Activated CD4-positive, alpha-beta T cell treated with anti-CD3 and anti-CD28 coated beads for 36 hours (primary cell): ENCODE data around the gene FBXO44. TPM values are rescaled to one million over a fixed set of nuclear protein-coding genes. Genes with fewer than 3 reads are reported as not detected.

Source experiments
- ATAC-seq: fragments of 200-7000 bp; cut with Tn5 transposase; one replicate; pipeline ENCODE4 v1.10.0; 2021; ENCODE audit warnings: mild to moderate bottlenecking, moderate library complexity
- CTCF ChIA-PET: fragments of 350-600 bp; sonication (Branson Sonifier 250); formaldehyde crosslinking; loops from one replicate; lab custom pipeline; 2021; ENCODE audit warnings: antibody characterized with exemption; lab: Charles Lee
- POLR2A ChIA-PET: fragments of 350-600 bp; sonication (Branson Sonifier 250); formaldehyde crosslinking; loops from one replicate; lab custom pipeline; 2021; ENCODE audit warnings: antibody characterized with exemption, inconsistent platforms; lab: Charles Lee
- DNase-seq: peaks from one replicate; pipeline ENCODE4 v3.0.0-alpha.2; 2020
- H3K27ac Mint-ChIP-seq: one replicate; pipeline ENCODE4 v1.8.0; 2021; ENCODE audit warnings: mixed read lengths
- H3K27me3 Mint-ChIP-seq: one replicate; pipeline ENCODE4 v1.8.0; 2021; ENCODE audit warnings: mixed read lengths
- H3K36me3 Mint-ChIP-seq: one replicate; pipeline ENCODE4 v1.8.0; 2021; ENCODE audit warnings: low read depth, mixed read lengths
- H3K4me1 Mint-ChIP-seq: one replicate; pipeline ENCODE4 v1.8.0; 2021; ENCODE audit warnings: mixed read lengths
- H3K4me3 Mint-ChIP-seq: one replicate; pipeline ENCODE4 v1.8.0; 2021; ENCODE audit warnings: mild to moderate bottlenecking, moderate library complexity, mixed read lengths
- H3K9me3 Mint-ChIP-seq: one replicate; pipeline ENCODE4 v1.8.0; 2021; ENCODE audit warnings: low read depth, mixed read lengths
- intact Hi-C, 2 experiments: fragments of 100-400 bp; cut with DNase I in 1 of 2; cut with micrococcal nuclease in 1 of 2; formaldehyde crosslinking; loops; one replicate each; pipeline versions ENCODE4 v1.14.2 to v1.15.1; 2022 to 2024; cut with DNase I, micrococcal nuclease
- total RNA-seq, 2 experiments: library from RNA; stranded (reverse); gene quantifications; one replicate each; pipeline ENCODE4 v1.2.3, GENCODE V29; 2021

The FBXO44 gene
- total RNA-seq, 2 experiments from 2014 or later: 20.2 to 21.8 TPM

DNA sequence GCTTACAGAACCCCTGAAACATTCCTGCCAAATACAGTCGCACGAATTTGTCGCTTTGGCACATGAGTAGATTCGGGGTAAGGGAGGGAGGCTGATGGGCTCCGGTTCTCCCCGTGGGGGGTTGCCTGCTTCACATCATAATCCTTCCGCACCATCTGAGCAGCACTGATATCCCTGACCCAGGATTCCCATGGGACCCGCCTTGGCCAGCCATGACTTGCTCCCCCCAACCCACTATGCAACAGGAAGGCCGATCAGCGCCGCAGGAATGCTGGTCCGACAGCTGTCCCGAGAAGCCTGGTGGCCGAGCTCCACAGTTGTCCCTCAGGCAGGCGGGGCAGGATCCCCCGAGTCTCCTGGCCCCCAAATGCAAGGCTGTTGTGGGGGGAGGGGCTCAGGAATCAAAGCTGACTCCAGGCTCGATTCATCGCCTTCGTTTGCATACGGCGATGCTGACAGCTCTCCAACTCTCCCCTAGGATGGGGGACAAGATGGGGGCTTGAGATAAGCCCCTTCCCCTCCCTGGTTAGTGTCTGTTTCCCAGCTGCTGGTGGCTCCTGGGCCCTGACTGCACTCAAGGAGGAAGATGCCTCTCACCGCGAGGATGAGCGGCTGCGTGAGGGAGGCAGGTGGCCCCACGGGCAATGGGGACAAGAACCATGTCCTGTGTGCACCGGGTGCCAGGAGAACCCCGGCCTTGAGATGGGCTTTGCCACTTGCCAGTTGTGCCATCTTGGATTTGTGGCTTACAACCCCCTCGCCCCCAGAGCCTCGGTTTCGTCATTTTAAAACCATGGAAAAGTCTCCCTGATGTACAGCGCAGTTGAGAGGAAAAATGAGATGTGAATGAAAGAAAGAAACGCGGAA is 46.2 kb downstream of the FBXO44 start:
- ChIA-PET POLR2A (no interaction called here), CTCF (interaction anchor here (0.7 to 1.7 kb wide), 3 partner anchors 10 to 404 kb away, joined by 3 to 5 read pairs (median 4); no protein-coding TSS in a partner anchor)
- Mint-ChIP-seq H3K4me3 (no peak overlapping the region), H3K9me3 (no peaks in the 10 kb centered on the region), H3K27ac (no peak overlapping the region), H3K4me1 (peaks cover 7% of the 10 kb centered on the region), H3K36me3 (no peaks in the 10 kb centered on the region), H3K27me3 (peaks cover 9% of the 10 kb centered on the region)
- no peak for DNase-seq
- ATAC-seq: no peak
- intact Hi-C loops: no loop called here

DNA sequence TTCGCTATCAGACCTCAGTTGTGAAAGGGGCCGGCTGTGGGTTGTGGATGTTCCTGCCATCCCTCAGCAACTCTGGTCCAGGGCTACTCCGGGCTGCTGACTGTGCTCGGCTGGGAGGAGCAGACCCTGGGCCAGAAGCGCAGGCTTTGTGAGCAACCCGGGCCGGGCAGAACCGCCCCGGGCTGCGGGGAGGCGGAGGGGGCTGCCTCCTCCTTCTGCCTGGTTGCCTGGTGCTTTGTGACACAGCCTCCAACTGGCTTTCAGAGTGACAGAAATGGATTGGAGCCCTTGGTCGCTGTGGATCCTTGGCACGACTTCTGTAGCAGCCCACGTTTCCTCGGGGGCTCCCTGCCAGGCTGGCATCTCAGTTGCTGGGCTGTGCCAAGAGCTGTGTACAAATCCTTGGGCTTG is 46.9 kb downstream of the FBXO44 start:
- Mint-ChIP-seq H3K9me3 (no peaks in the 10 kb centered on the region), H3K27ac (no peak overlapping the region), H3K27me3 (peaks cover 9% of the 10 kb centered on the region), H3K36me3 (no peaks in the 10 kb centered on the region), H3K4me1 (peaks cover 7% of the 10 kb centered on the region), H3K4me3 (no peak overlapping the region)
- DNase-seq (no peak), ATAC-seq (no peak)
- ChIA-PET POLR2A (no interaction called here), CTCF (interaction anchor here (0.6 to 1.7 kb wide), 3 partner anchors 9 to 510 kb away, joined by 3 to 5 read pairs (median 4); no protein-coding TSS in a partner anchor)
- intact Hi-C loops: no loop called here

DNA sequence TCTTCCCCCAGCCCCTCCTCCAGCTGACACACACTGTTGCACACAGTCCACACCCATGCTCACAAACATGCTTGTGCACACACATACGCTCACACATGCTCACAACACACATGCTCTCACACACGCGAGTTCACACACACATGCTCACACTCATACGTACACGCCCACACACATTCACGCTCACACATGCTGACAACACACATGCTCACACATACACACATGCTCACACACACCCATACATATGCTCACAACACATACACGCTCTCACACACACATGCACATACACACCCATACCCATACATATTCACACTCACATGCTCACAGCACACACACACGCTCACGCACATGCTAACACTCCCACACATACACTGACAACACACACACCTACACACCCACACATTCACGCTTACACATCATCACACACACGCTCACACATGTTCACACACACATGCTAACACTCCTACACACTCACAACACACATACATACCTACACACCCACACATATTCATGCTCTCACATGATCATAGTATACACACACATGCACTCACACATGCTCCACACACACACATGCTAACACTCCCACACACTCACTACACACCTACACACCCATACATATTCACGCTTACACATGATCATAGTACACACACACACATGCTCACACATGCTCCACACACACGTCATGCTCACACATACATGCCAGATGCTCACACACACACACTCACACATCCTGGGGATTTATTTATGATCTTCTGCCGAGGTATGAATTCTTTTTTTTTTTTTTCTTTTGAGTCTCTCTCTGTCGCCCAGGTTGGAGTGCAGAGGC is 47.5 kb downstream of the FBXO44 start:
- no peaks in the 10 kb centered on the region for H3K36me3 Mint-ChIP-seq
- ChIA-PET POLR2A (no interaction called here), CTCF (interaction anchor here (0.6 kb wide), 1 partner anchor 510 kb away, joined by 3 read pairs; no protein-coding TSS in a partner anchor)
- DNase-seq (no peak), ATAC-seq (no peak)
- H3K27me3 Mint-ChIP-seq: peaks cover 9% of the 10 kb centered on the region
- no peak overlapping the region for H3K4me3 Mint-ChIP-seq
- no peak overlapping the region for H3K27ac Mint-ChIP-seq
- H3K9me3 Mint-ChIP-seq: no peaks in the 10 kb centered on the region
- intact Hi-C loops: no loop called here
- peaks cover 7% of the 10 kb centered on the region for H3K4me1 Mint-ChIP-seq

DNA sequence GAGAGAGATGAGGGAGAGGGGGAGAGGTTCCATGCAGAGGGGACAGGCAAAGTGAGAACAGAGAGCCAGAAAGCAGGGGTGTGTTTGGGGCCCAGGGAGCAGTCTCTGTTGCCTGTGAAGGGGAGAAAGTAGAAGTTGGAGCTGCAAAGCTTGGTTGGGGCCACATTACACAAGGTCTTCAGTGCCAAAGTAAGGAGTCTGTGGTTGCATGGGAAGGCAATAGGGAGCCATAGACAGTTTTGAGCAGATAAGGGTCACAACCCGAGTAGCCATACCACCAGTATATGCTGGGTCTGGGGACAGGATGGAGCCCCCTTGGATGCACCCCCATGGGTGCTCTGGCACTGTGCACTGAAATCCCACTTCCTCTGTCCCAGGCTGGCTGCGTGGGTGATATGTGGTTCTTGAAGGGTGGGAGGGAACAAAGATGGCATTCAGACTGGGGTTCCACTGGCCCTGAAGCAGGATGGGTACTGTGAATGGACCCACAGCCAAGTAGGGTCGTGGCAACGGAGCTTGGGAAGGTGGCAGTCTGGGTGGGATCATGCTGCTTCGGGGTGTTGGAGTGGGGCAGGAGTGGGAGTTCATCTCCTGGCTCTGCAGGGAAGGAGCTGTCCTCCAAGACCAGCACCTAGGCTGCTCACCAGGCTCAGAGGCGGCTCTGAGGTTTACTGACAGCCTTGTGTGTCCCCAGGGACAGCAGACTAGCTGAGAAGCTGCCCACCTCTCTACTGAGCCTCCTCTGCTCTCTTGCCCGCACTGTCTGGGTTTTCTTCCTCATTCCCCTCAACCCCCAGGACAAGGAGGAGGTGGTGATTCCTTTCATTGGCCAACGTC is 48.9 kb downstream of the FBXO44 start:
- H3K4me1 Mint-ChIP-seq: no peaks in the 10 kb centered on the region
- intact Hi-C loops: no loop called here
- DNase-seq: no peak
- CTCF ChIA-PET: no interaction called here
- ATAC-seq: no peak
- POLR2A ChIA-PET: no interaction called here
- no peaks in the 10 kb centered on the region for H3K36me3 Mint-ChIP-seq
- no peak overlapping the region for H3K4me3 Mint-ChIP-seq
- H3K27me3 Mint-ChIP-seq: peaks cover 9% of the 10 kb centered on the region
- H3K27ac Mint-ChIP-seq: no peak overlapping the region
- H3K9me3 Mint-ChIP-seq: no peaks in the 10 kb centered on the region

GRCh38 chr1:11704194-11704529 is 49.5 kb downstream of the FBXO44 start:
- Mint-ChIP-seq H3K36me3 (no peaks in the 10 kb centered on the region), H3K27ac (no peak overlapping the region), H3K4me3 (no peak overlapping the region), H3K9me3 (no peaks in the 10 kb centered on the region), H3K4me1 (no peaks in the 10 kb centered on the region), H3K27me3 (peaks cover 9% of the 10 kb centered on the region)
- DNase-seq (no peak), ATAC-seq (no peak)
- POLR2A ChIA-PET: no interaction called here
- CTCF ChIA-PET: no interaction called here
- intact Hi-C loops: no loop called here

DNA sequence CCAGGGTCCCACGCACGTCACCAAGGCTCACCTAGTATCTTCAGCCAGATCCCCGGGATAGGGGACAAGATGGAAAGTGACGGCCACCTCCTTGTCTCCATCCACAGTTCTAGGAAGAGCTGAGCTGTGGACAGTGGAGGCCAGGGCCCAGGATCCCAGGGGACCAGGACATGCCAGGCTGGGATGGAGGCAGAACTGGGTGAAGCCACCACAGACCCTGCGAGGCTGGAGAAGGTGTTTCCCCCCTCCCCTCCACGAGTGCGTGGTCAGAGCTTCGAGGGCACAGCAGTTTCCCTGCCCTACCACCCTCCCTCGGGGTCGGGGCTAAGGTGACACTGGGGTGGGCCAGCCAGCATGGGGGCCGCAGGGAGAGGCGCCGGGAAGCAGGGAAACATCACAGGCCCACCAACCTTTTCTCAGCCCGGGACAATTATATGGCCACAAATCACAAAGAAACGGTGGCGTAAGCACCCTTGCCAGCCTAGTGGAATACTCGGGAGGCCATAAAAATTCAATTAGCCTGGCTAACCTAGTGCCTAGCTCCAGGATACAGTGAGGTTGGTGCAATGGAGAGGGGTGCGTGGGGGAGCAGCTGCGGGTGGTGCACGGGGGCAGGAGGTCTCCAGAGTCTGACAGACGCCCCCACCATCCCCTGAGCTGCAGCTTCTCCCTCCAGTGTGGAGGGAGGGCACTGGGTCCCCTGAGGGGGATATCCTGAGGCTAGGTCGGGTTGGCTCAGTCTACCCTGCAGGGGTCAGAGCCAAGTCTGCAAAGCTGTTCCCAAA is 50.2 kb downstream of the FBXO44 start:
- H3K4me3 Mint-ChIP-seq: no peak overlapping the region
- CTCF ChIA-PET: interaction anchor here (0.9 kb wide), 1 partner anchor 14 kb away, joined by 5 read pairs; no protein-coding TSS in a partner anchor
- ATAC-seq (no peak), DNase-seq (no peak)
- H3K4me1 Mint-ChIP-seq: no peaks in the 10 kb centered on the region
- H3K27ac Mint-ChIP-seq: no peak overlapping the region
- H3K27me3 Mint-ChIP-seq: peaks cover 9% of the 10 kb centered on the region
- intact Hi-C loops: no loop called here
- no peaks in the 10 kb centered on the region for H3K36me3 Mint-ChIP-seq
- H3K9me3 Mint-ChIP-seq: no peaks in the 10 kb centered on the region
- POLR2A ChIA-PET: no interaction called here

DNA sequence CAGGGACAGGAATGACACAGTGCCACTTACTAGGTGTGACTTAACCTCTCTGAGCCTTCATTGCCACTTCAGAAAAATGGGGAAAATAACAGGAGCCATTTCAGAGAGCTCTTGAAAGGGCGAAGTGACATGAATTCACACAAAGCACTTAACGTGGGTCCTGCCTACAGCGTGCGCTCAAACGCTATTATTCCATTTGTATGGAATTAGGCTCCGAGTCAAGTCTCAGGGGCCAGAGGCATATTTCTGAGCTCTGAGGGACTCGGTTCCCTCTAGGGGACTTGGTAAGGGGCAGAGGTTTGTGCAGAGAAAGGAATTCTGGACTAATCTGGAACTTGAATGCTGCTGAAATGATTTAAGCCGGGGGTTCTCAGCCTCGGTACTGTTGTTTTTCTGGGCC is 50.9 kb downstream of the FBXO44 start:
- no peak overlapping the region for H3K4me3 Mint-ChIP-seq
- no peaks in the 10 kb centered on the region for H3K9me3 Mint-ChIP-seq
- no peaks in the 10 kb centered on the region for H3K36me3 Mint-ChIP-seq
- CTCF ChIA-PET: interaction anchor here (0.9 kb wide), 1 partner anchor 13 kb away, joined by 5 read pairs; no protein-coding TSS in a partner anchor
- intact Hi-C loops: no loop called here
- peaks cover 9% of the 10 kb centered on the region for H3K27me3 Mint-ChIP-seq
- ATAC-seq (no peak), DNase-seq (no peak)
- H3K27ac Mint-ChIP-seq: no peak overlapping the region
- no peaks in the 10 kb centered on the region for H3K4me1 Mint-ChIP-seq
- POLR2A ChIA-PET: no interaction called here

- Mint-ChIP-seq H3K4me3 (no peak overlapping the region), H3K27ac (no peak overlapping the region), H3K4me1 (no peaks in the 10 kb centered on the region), H3K36me3 (no peaks in the 10 kb centered on the region), H3K27me3 (peaks cover 9% of the 10 kb centered on the region), H3K9me3 (no peaks in the 10 kb centered on the region)
- ChIA-PET POLR2A (no interaction called here), CTCF (no interaction called here)
- intact Hi-C loops: no loop called here
- ATAC-seq (no peak), DNase-seq (no peak)
Observed at GRCh38 chr1:11706292-11706691, 51.6 kb downstream of the FBXO44 start.

- Mint-ChIP-seq H3K4me1 (no peaks in the 10 kb centered on the region), H3K4me3 (no peak overlapping the region)
Observed at GRCh38 chr1:11707621-11708276, 53.1 kb downstream of the FBXO44 start.

More at GRCh38 chr1:11707621-11708276, 53.1 kb downstream of the FBXO44 start:
- Mint-ChIP-seq H3K27ac (no peak overlapping the region), H3K27me3 (peaks cover 8% of the 10 kb centered on the region), H3K36me3 (no peaks in the 10 kb centered on the region), H3K9me3 (no peaks in the 10 kb centered on the region)
- CTCF ChIA-PET: interaction anchor here (0.6 to 2.4 kb wide), 9 partner anchors 11 to 569 kb away, joined by 3 to 9 read pairs (median 3); partner anchors contain the start of gene FBXO6
- ATAC-seq (no peak), DNase-seq (no peak)
- POLR2A ChIA-PET: no interaction called here
- intact Hi-C loops: no loop called here
